ENCODE data around the gene AZI2. TPM values are rescaled to one million over a fixed set of nuclear protein-coding genes. Genes with fewer than 3 reads are reported as not detected.
A peak's percentile ranks its signal among the peaks of the same experiment; 100 is the strongest.

Gene AZI2
- total and polyA plus RNA-seq, 4 experiments from 2014 or later, result 40.3 to 44.5 (median 43.6) TPM

DNA sequence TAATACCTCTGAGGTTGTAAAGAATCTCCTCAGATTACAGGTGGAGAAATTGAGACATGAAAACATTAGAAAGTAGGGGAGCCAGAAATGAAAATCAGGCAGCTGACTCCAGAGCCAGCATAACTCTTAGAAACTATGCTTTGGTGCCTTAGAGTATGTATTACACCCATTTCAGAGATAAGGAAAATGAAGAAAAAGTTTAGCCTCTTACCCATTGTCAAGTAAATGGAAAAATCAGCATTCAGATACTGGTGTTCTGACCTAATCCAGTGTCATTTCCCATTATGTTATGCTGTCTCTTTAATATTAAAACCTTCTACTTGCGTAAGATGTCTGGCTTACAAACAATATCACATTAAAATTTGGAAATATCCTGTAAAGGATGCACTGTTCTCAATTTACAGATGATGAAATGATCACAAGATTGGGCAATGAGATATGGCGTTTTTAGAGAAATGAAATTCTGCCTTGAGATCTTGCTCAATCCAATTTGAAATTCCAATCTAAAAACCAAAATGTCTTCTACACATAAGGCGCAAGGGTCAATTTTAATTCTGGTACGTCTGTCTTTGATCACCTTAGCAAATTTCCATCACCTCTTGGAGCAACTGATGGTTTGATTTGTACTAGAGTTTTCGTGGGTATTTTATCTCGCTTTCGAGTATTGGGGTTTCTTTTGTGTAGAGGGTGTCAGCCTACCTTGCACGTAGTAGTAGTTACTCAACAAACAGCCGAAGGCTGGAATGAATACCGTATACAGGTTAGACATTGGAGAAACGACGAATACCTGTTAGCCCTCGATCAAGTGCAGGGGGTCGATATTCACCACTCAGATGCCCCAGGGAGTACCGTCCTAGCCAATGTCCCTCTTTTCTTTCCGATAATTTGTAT is 1.0 kb downstream of the AZI2 start:
- POLR2A ChIA-PET (ENCODE audit: partially characterized antibody), result interaction anchor here (1.3 to 2.4 kb wide), 10 partner anchors 8 to 863 kb away, joined by 7 to 23 read pairs (median 10); partner anchors contain the start of genes CMC1 and SLC4A7

DNA sequence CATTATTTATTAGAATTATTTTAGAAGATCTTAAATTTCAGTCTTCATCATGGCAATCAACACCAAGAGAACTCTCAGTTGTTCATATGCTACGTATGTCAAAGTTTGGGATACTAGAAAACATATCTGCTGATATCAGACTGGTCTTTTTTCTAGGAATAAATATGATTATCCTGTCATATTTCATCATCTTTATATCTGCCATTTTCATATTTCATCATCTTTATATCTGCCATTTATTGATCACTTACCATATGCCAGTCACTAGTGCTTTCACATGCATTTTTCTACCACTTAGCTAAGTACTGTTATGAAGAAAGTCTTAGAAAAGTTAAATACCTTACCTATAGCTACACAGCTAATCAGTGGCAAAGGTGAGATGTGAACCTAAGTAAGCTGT is 2.9 kb downstream of the AZI2 start:
- Histone ChIP-seq H3K4me1 (ENCODE audit: insufficient read depth, low read length) (peaks cover 58% of the 10 kb centered on the region), H3K36me3 (ENCODE audit: insufficient read depth, low read length) (no peaks in the 10 kb centered on the region), H3K27ac (ENCODE audit: low read depth, low read length) (no peak overlapping the region), H3K27me3 (ENCODE audit: insufficient read depth, low read length) (no peaks in the 10 kb centered on the region), H3K4me3 (ENCODE audit: low read length in 2 of 2) (no peak overlapping the region), H3K9me3 (ENCODE audit: control insufficient read depth in 1 of 2, low read length in 2 of 2) (no peaks in the 10 kb centered on the region)
- POLR2A ChIA-PET (ENCODE audit: partially characterized antibody), result no interaction called here
- intact Hi-C loops (cut with micrococcal nuclease), result loop anchor here (5.0 kb wide), 1 partner anchor 633 kb away; no protein-coding TSS in a partner anchor
- H3K27me3 Mint-ChIP-seq, result no peaks in the 10 kb centered on the region
- DNase-seq, result no peak
- peaks cover 49 to 88% (median 61%) of the 10 kb centered on the region in 4 donors for H3K4me1 Mint-ChIP-seq
- H3K4me3 Mint-ChIP-seq, result peak overlapping the region in 3 of 8 donors; percentile 22 to 96 (median 22)
- H3K36me3 Mint-ChIP-seq, result peaks cover 0 to 23% of the 10 kb centered on the region in 2 donors
- CTCF ChIA-PET (ENCODE audit: partially characterized antibody), result interaction anchor here (2.5 kb wide), 1 partner anchor 634 kb away, joined by 10 read pairs; no protein-coding TSS in a partner anchor
- peak overlapping the region in 2 of 7 donors; percentile 9 to 13 for H3K27ac Mint-ChIP-seq
- no peaks in the 10 kb centered on the region for H3K9me3 Mint-ChIP-seq

More for the DNA sequence above, 1.0 kb downstream of the AZI2 start:
- Mint-ChIP-seq H3K36me3 (peaks cover 11 to 30% of the 10 kb centered on the region in 2 donors), H3K9me3 (peaks cover 0 to 9% (median 4%) of the 10 kb centered on the region in 8 donors), H3K4me1 (peaks cover 46 to 75% (median 60%) of the 10 kb centered on the region in 4 donors), H3K4me3 (peak overlapping the region; percentile 93 to 99 (median 97)), H3K27me3 (no peaks in the 10 kb centered on the region), H3K27ac (peak overlapping the region; percentile 97 to 100 (median 98))
- H3K36me3 ChIP-seq (ENCODE audit: insufficient read depth, low read length), result no peaks in the 10 kb centered on the region
- peak overlapping the region; percentile 94 for H3K27ac ChIP-seq (ENCODE audit: low read depth, low read length)
- intact Hi-C loops (cut with micrococcal nuclease), result loop anchor here (2.0 to 5.0 kb wide), 3 partner anchors 19 to 979 kb away; partner anchors contain the start of gene NEK10
- peaks cover 52% of the 10 kb centered on the region for H3K4me1 ChIP-seq (ENCODE audit: insufficient read depth, low read length)
- CTCF ChIA-PET (ENCODE audit: partially characterized antibody), result interaction anchor here (0.8 to 2.5 kb wide), 7 partner anchors 9 to 642 kb away, joined by 3 to 15 read pairs (median 9); partner anchors contain the start of gene EOMES
- DNase-seq, result peak in 2 of 5 donors; percentile 11 to 40
- no peaks in the 10 kb centered on the region for H3K9me3 ChIP-seq (ENCODE audit: control insufficient read depth in 1 of 2, low read length in 2 of 2)
- peak overlapping the region; percentile 85 to 94 for H3K4me3 ChIP-seq (ENCODE audit: low read length in 2 of 2)
- no peaks in the 10 kb centered on the region for H3K27me3 ChIP-seq (ENCODE audit: insufficient read depth, low read length)

DNA sequence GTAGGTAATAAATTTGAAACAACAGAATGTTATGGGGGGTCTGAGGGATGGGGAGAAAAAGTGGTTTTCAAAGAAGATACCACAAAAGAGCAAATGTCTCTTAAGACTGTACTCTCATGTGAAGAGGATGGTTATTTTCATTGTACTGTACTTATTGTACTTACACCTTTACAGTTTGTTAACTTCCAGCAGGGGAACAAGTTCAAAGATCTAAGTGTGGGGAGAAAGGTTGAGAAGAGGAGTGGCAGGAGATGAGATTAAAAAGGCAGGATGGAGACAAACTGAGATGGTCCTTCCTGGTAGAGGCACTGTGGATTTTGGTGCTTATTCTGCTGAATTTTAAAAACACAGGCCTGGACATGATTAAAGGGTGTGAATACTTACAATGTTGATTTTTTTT is 5.5 kb downstream of the AZI2 start:
- intact Hi-C loops (cut with micrococcal nuclease), result no loop called here
- Mint-ChIP-seq H3K27ac (peak overlapping the region in 5 of 7 donors; percentile 4 to 74 (median 31)), H3K4me1 (peaks cover 40 to 64% (median 50%) of the 10 kb centered on the region in 4 donors), H3K4me3 (peak overlapping the region in 3 of 8 donors; percentile 2 to 36 (median 18)), H3K36me3 (peaks cover 0 to 22% of the 10 kb centered on the region in 2 donors), H3K9me3 (no peaks in the 10 kb centered on the region), H3K27me3 (no peaks in the 10 kb centered on the region)
- H3K27me3 ChIP-seq (ENCODE audit: insufficient read depth, low read length), result no peaks in the 10 kb centered on the region
- POLR2A ChIA-PET (ENCODE audit: partially characterized antibody), result interaction anchor here (1.7 kb wide), 1 partner anchor 15 kb away, joined by 5 read pairs; no protein-coding TSS in a partner anchor
- peaks cover 46% of the 10 kb centered on the region for H3K4me1 ChIP-seq (ENCODE audit: insufficient read depth, low read length)
- no peaks in the 10 kb centered on the region for H3K9me3 ChIP-seq (ENCODE audit: control insufficient read depth in 1 of 2, low read length in 2 of 2)
- CTCF ChIA-PET (ENCODE audit: partially characterized antibody), result interaction anchor here (1.0 to 1.8 kb wide), 2 partner anchors 26 to 631 kb away, joined by 3 to 9 read pairs; no protein-coding TSS in a partner anchor
- H3K36me3 ChIP-seq (ENCODE audit: insufficient read depth, low read length), result no peaks in the 10 kb centered on the region
- H3K27ac ChIP-seq (ENCODE audit: low read depth, low read length), result no peak overlapping the region
- no peak overlapping the region for H3K4me3 ChIP-seq (ENCODE audit: low read length in 2 of 2)
- no peak for DNase-seq

DNA sequence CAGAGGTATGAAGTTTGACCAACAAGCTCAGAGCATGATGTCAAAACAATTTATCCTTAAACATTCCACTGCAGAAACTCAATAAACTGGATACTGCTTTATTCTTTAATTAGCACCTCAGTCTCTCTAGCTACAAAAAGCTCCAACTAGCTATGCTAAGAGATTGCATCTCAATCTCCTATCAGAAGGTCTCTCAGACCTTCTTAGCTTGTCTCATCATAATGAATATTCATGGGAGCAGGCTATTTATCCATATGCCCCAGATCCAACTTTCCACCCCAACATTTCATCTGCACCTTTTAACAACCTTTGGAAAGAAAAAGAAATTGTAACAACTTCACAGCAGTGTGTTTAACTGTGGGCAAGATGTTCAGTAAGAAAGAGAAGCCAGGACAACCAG is 11.4 kb downstream of the AZI2 start:
- no peaks in the 10 kb centered on the region for H3K9me3 ChIP-seq (ENCODE audit: control insufficient read depth in 1 of 2, low read length in 2 of 2)
- ChIA-PET CTCF (ENCODE audit: partially characterized antibody) (interaction anchor here (1.4 to 20.1 kb wide), 5 partner anchors 11 to 656 kb away, joined by 4 to 328 read pairs (median 9); partner anchors contain the start of genes AZI2 and ZCWPW2), POLR2A (ENCODE audit: partially characterized antibody) (interaction anchor here (1.3 kb wide), 1 partner anchor 13 kb away, joined by 4 read pairs; no protein-coding TSS in a partner anchor)
- no peaks in the 10 kb centered on the region for H3K27me3 ChIP-seq (ENCODE audit: insufficient read depth, low read length)
- DNase-seq, result no peak
- Mint-ChIP-seq H3K9me3 (no peaks in the 10 kb centered on the region), H3K27ac (peak overlapping the region in 1 of 7 donors; percentile 36), H3K4me1 (peaks cover 7 to 21% (median 12%) of the 10 kb centered on the region in 4 donors), H3K27me3 (no peaks in the 10 kb centered on the region), H3K4me3 (no peak overlapping the region), H3K36me3 (peaks cover 4 to 24% of the 10 kb centered on the region in 2 donors)
- no peak overlapping the region for H3K4me3 ChIP-seq (ENCODE audit: low read length in 2 of 2)
- peaks cover 3% of the 10 kb centered on the region for H3K4me1 ChIP-seq (ENCODE audit: insufficient read depth, low read length)
- intact Hi-C loops (cut with micrococcal nuclease), result no loop called here
- no peaks in the 10 kb centered on the region for H3K36me3 ChIP-seq (ENCODE audit: insufficient read depth, low read length)
- H3K27ac ChIP-seq (ENCODE audit: low read depth, low read length), result no peak overlapping the region

DNA sequence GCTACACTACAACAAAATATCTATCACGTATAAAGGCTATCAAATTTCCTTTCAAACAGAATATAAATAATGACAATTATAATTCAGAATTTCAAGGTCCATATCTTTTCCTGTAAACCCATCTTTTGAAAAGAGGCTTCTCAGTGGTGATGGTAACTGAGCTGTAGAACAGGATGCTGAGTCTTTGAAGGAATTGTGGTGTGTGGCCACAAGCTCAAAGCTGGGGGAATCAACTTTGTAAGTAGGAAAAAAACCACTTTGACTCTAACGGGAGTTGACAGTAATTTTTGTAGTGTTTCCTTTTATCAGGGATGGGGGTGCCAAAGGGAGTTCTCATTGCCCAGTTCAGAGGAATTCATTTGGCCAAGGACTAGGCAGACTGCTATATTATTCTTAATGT is 13.4 kb downstream of the AZI2 start:
- Mint-ChIP-seq H3K36me3 (peaks cover 4 to 35% of the 10 kb centered on the region in 2 donors), H3K4me3 (no peak overlapping the region), H3K9me3 (no peaks in the 10 kb centered on the region), H3K27me3 (no peaks in the 10 kb centered on the region), H3K4me1 (peaks cover 5 to 14% (median 5%) of the 10 kb centered on the region in 4 donors), H3K27ac (peak overlapping the region in 3 of 7 donors; percentile 4 to 71 (median 57))
- Histone ChIP-seq H3K4me3 (ENCODE audit: low read length in 2 of 2) (no peak overlapping the region), H3K9me3 (ENCODE audit: control insufficient read depth in 1 of 2, low read length in 2 of 2) (no peaks in the 10 kb centered on the region), H3K27me3 (ENCODE audit: insufficient read depth, low read length) (no peaks in the 10 kb centered on the region), H3K36me3 (ENCODE audit: insufficient read depth, low read length) (no peaks in the 10 kb centered on the region), H3K27ac (ENCODE audit: low read depth, low read length) (no peak overlapping the region), H3K4me1 (ENCODE audit: insufficient read depth, low read length) (no peaks in the 10 kb centered on the region)
- no peak for DNase-seq
- ChIA-PET CTCF (ENCODE audit: partially characterized antibody) (interaction anchor here (0.8 to 20.1 kb wide), 6 partner anchors 9 to 654 kb away, joined by 3 to 328 read pairs (median 6); partner anchors contain the start of gene EOMES), POLR2A (ENCODE audit: partially characterized antibody) (interaction anchor here (1.4 to 2.2 kb wide), 2 partner anchors 14 to 623 kb away, joined by 3 to 12 read pairs; partner anchors contain the start of genes AZI2 and ZCWPW2)
- intact Hi-C loops (cut with micrococcal nuclease), result no loop called here

DNA sequence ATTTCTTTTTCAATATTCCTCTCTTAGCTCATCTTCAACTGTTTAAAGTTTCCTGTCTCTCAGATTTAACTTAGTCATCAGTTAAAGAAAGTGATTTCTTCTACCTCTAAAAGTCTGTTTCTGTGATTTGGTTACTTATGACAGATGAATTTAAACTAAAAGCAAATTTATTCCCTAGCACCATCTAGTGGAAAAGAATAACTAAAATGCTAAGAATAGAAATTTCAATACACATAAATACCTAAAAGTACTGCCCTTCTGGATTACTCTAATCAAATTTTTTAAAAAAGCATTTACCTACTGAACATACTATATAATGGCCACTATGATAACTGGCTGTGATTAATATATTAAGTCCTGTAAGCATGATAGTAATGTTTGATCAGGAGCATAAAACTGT is 14.1 kb downstream of the AZI2 start:
- H3K27me3 ChIP-seq (ENCODE audit: insufficient read depth, low read length), result no peaks in the 10 kb centered on the region
- POLR2A ChIA-PET (ENCODE audit: partially characterized antibody), result interaction anchor here (2.2 kb wide), 1 partner anchor 14 kb away, joined by 12 read pairs; the partner anchor contains the start of genes AZI2 and ZCWPW2

More for the DNA sequence above, 14.1 kb downstream of the AZI2 start:
- intact Hi-C loops (cut with micrococcal nuclease), result no loop called here
- no peaks in the 10 kb centered on the region for H3K9me3 Mint-ChIP-seq
- Histone ChIP-seq H3K4me1 (ENCODE audit: insufficient read depth, low read length) (no peaks in the 10 kb centered on the region), H3K36me3 (ENCODE audit: insufficient read depth, low read length) (no peaks in the 10 kb centered on the region), H3K4me3 (ENCODE audit: low read length in 2 of 2) (no peak overlapping the region), H3K9me3 (ENCODE audit: control insufficient read depth in 1 of 2, low read length in 2 of 2) (no peaks in the 10 kb centered on the region), H3K27ac (ENCODE audit: low read depth, low read length) (no peak overlapping the region)
- peaks cover 5 to 14% (median 5%) of the 10 kb centered on the region in 4 donors for H3K4me1 Mint-ChIP-seq
- no peak for DNase-seq
- peaks cover 4 to 28% of the 10 kb centered on the region in 2 donors for H3K36me3 Mint-ChIP-seq
- CTCF ChIA-PET (ENCODE audit: partially characterized antibody), result interaction anchor here (0.8 to 20.1 kb wide), 5 partner anchors 10 to 623 kb away, joined by 3 to 328 read pairs (median 5); partner anchors contain the start of genes AZI2, EOMES and ZCWPW2
- peak overlapping the region in 2 of 7 donors; percentile 29 to 40 for H3K27ac Mint-ChIP-seq
- no peak overlapping the region for H3K4me3 Mint-ChIP-seq
- no peaks in the 10 kb centered on the region for H3K27me3 Mint-ChIP-seq
